Erythroblast (primary cell): ENCODE data around the gene ZBTB46.

Experiments used
- GATA1 ChIP-seq: IDR thresholded peaks from 2 replicates; pipeline ENCODE4 v1.6.1; 2011; ENCODE audit warnings: low read depth, mild to moderate bottlenecking, control low read depth, low read length, moderate library complexity
- POLR2A ChIP-seq: IDR thresholded peaks from 2 replicates; pipeline ENCODE4 v1.6.1; 2011; ENCODE audit warnings: mild to moderate bottlenecking, low read length

GRCh38 chr20:63823691-63824311 lies 7.3 kb downstream of the ZBTB46 start:
- no peak for TF ChIP-seq POLR2A
- TF ChIP-seq GATA1: no peak
